NCI-H1436 (cell line): Measurements from ENCODE around the gene AKAP10.
"Not testable (repeated sequence)": the region's sequence is repeated elsewhere in the genome, so short reads cannot be mapped to it uniquely, and the experiment has no call there.

ENCODE experiments used
- DNase-seq: peaks from one replicate; lab custom pipeline; 2025; lab: John Stamatoyannopoulos, UW

Gene AKAP10

DNA sequence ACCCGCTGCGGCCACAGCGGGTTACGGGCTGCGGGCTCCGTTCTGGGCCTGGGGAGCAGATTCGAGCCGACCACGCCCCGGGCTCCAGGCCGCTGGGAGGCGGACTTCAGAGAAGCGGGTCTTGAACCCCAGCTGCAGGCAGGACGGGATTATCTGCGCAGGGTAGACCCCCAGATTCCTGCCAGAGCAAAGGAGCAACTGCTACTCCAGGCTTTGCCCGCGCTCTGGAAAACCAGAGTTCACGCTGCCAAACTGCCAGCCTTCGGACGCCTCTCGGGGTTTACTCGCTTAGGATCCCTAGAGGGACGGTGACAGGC, 109.6 kb downstream of the AKAP10 start:
- no peak for DNase-seq

DNA sequence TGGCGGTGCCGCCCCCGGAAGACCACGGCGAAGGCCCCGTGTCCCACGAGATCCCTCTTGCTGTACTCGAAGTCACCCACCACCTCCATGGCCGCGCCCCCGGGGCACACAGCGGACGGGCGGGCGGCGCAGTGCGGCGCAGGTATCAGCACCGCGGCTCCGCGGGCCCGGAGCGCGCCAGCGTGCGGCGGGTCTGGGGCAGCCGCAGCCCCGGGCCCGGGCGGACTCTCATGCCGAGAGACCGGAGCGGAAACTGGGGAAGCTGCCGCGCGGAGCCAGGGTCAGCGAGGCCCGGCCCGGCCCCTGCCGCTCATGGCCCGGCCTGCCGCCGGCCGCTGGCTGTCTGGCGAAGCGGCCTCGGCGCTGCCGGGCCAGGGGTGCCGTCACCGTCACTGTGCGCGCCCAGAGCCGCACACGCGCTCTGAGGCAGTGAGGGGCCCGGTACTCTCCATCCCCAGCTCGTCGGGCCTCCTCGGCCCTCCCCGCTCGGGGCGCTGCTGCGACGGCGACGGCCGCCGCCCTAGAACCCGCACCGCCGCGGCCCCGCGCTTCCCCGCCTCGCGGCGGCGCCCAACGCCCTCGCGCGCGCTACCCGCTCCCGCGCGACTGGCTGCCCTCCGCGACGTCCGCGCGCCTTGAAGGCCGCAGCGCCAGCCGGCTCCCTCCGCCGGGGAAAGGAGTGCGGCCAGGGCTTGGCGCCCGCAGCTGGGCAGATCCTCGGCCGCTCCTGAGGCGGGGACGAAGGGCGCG, 110.1 kb downstream of the AKAP10 start, which contains the start of gene ULK2:
ULK2 (minus strand) TSS at position 608 of the 750 bp plus-strand sequence; CDS start at position 89, 519 bp downstream.
- peak; percentile 74 for DNase-seq

DNA sequence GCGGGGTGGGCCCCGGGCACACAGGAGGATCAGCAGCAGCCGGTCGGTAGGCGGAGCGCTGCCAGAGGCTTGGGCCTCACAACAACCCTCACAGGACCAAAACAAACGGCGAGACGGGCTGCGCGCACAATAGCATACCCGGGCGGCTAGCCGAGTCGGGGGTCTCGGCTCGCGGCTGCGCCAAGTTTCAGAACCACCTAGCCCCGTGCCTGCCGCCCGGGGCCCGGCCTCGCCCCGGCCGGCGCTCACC, 110.6 kb downstream of the AKAP10 start:
- DNase-seq = peak; percentile 67

DNA sequence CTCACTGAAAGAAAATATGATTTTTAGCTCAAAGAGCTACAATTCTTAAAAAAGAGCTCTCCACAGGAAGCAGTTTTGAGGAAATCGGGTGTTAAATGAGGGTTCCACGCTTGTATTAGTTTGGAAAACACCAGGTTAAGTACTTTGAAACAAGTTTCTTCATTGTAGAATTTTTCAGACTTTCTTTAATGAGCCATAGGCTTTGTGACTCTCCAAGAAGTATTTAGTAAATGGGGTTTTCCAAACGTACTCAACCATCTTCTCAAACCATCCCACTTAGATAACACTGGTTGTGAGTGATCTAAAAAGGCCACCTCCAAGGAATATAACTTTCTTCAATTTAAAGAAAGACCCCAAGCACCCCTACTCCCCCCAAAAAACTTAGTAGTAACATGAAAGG, 112.6 kb downstream of the AKAP10 start:
- no peak for DNase-seq

DNA sequence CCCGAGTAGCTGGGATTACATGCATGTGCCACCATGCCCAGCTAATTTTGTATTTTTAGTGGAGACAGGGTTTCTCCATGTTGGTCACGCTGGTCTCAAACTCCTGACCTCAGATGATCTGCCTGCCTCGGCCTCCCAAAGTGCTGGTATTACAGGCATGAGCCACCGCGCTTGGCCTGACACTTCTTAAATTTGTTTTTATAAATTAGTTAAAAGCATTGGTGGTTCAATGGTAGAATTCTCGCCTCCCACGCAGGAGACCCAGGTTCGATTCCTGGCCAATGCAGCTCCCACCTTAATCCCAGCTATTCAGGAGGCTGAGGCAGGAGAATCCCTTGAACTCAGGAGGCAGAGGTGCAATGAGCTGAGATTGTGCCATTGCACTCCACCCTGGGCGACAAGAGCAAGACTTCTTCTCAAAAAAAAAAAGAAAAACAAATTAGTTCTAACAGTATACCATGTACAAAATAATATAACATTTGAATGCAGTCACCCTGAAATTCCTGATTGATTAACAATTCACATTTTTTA, 116.9 kb downstream of the AKAP10 start:
- not testable (repeated sequence) for DNase-seq

DNA sequence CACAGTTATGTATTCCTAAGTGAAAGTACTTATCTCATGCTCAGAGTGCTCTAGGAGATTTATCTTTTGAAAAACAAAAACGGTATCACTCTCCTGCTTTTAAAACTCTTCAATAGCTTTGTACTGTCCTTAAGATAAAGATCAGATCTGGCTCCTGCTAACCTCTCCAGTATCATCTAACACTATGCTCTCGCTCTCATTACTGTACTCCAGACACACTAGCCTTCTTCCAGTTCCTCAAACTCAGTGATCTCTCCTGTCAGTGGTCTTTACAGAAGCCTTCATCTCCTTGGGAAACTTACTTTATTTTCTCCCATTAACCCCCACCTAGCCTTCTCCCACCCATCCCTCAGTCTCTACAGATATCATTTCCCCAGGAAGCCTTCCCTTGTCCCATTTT, 120.0 kb downstream of the AKAP10 start:
- no peak for DNase-seq
